LNCaP clone FGC (cell line): ENCODE results near the gene BARD1.
A peak's percentile ranks its signal among the peaks of the same experiment; 100 is the strongest.
"Not testable (repeated sequence)": the region's sequence is repeated elsewhere in the genome, so short reads cannot be mapped to it uniquely, and the experiment has no call there.

Source experiments
- DNase-seq: peaks from one replicate; pipeline ENCODE4 v3.0.0-alpha.2; 2011; ENCODE audit warnings: low read depth
- H3K4me3 ChIP-seq: 2 replicates; pipeline ENCODE4 v1.5.1; 2011; ENCODE audit warnings: mild to moderate bottlenecking, low read depth, low read length, control low read depth
- CTCF ChIP-seq: IDR thresholded peaks from 2 replicates; pipeline ENCODE4 v1.5.1; 2012; ENCODE audit warnings: mild to moderate bottlenecking; ENCODE audit not compliant: control insufficient read depth, insufficient read depth; ENCODE audit errors: extremely low read depth

The BARD1 gene

GRCh38 chr2:214715025-214715424, 94.5 kb downstream of the BARD1 start:
- H3K4me3 ChIP-seq, result no peak overlapping the region
- no peak for TF ChIP-seq CTCF
- no peak for DNase-seq

GRCh38 chr2:214713080-214713830, 96.2 kb downstream of the BARD1 start:
- TF ChIP-seq CTCF, result no peak
- no peak overlapping the region for H3K4me3 ChIP-seq
- DNase-seq, result peak; percentile 94

- no peak overlapping the region for H3K4me3 ChIP-seq
- no peak for TF ChIP-seq CTCF
- DNase-seq, result no peak
These were observed 98.8 kb downstream of the BARD1 start for GRCh38 chr2:214710729-214711128.

GRCh38 chr2:214706986-214707385, 102.5 kb downstream of the BARD1 start:
- DNase-seq, result peak; percentile 75
- no peak overlapping the region for H3K4me3 ChIP-seq
- TF ChIP-seq CTCF, result no peak

- no peak for TF ChIP-seq CTCF
- no peak for DNase-seq
- no peak overlapping the region for H3K4me3 ChIP-seq
These were observed 110.2 kb downstream of the BARD1 start for GRCh38 chr2:214699236-214699635.

- no peak for DNase-seq
- no peak for TF ChIP-seq CTCF
- no peak overlapping the region for H3K4me3 ChIP-seq
These were observed 112.8 kb downstream of the BARD1 start for GRCh38 chr2:214696681-214697080.

- TF ChIP-seq CTCF, result no peak
- no peak for DNase-seq
- no peak overlapping the region for H3K4me3 ChIP-seq
These were observed 113.7 kb downstream of the BARD1 start for GRCh38 chr2:214695789-214696188.

GRCh38 chr2:214683557-214683956, 125.9 kb downstream of the BARD1 start:
- H3K4me3 ChIP-seq, DNase-seq: not testable (repeated sequence)
